NCI-H2081 treated with DMSO at 0.1 percent for 48 hours (cell line): ENCODE results near the gene EXOC5.
"Not testable (repeated sequence)": the region's sequence is repeated elsewhere in the genome, so short reads cannot be mapped to it uniquely, and the experiment has no call there.

Experiments used
- DNase-seq: peaks from one replicate; lab custom pipeline; 2025; lab: John Stamatoyannopoulos, UW

Gene EXOC5

GRCh38 chr14:57258221-57258620 lies 10.5 kb downstream of the EXOC5 start:
- not testable (repeated sequence) for DNase-seq

GRCh38 chr14:57254884-57255283 lies 13.8 kb downstream of the EXOC5 start:
- DNase-seq = no peak

DNA sequence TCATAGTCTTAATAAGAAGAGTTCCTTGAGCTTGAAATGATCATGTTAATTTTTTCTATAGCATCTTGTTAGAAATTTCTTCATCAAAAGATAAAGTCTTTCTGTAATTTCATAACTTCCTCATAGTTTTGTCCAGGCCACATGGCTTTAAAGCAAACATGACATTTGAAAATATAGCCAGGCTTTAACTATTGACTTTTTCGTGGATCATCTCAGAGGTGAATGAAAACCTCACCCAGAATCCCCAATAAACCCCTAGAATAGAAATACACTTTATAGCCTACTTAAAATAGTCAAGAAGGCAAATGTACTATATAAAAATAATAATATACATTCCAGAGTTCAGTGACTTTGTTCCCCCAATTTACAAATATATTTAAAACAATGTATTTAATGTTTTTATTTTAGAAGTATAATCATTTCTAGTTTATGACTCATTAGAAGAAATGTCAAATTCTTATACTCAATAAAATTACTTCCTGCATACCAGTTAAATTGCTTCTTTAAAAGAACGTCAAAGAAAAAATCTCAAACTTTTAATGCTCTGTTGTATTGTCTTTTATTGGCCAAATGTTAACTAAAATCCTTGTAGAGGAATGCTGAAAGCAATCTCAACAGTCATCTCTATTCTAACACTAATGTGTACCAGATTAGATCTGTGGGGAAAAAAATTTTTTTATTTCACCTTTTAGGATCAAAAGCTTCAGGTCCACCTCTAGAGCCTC lies 21.6 kb downstream of the EXOC5 start:
- no peak for DNase-seq

DNA sequence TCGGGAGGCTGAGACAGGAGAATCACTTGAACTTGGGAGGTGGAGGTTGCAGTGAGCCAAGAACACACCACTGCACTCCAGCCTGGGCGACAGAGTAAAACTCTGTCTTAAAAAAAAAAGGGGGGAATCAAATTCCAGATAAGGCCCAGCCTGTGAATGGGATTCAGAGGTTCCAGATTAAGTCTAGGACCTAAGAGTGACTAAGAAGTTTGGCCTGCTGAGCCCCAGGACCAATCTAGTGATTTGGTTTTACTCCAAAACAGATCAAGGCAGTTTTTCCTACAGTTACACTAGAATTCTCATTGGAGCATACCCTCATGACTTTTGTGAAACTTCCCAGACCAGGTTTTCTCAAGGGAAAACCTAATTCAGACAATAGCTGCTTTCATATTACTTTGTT lies 22.8 kb downstream of the EXOC5 start:
- no peak for DNase-seq

GRCh38 chr14:57244106-57244505 lies 24.6 kb downstream of the EXOC5 start:
- no peak for DNase-seq

GRCh38 chr14:57243320-57243719 lies 25.4 kb downstream of the EXOC5 start:
- no peak for DNase-seq

- DNase-seq = not testable (repeated sequence)
Measured at GRCh38 chr14:57240115-57240514, 28.6 kb downstream of the EXOC5 start.

GRCh38 chr14:57232006-57232405 lies 36.7 kb downstream of the EXOC5 start:
- no peak for DNase-seq

GRCh38 chr14:57228320-57228719 lies 40.4 kb downstream of the EXOC5 start:
- not testable (repeated sequence) for DNase-seq

DNA sequence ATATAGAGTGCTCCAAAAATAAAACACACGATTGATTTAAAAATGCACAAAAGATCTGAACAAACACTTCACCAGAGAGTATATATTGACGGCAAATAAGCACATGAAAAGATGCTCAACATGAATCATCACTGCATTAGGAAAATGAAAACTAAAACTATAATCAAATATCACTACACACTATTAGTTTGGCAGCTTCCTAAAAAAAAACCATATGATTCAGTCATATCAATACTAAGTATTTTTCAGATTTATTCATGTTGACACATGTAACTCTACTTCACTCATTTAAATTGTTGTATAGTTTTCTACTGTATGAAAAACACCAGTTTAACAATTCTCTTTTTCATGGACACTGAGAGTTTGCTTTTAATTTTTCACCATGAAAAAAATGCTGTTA lies 41.6 kb downstream of the EXOC5 start:
- DNase-seq = no peak

- DNase-seq = no peak
Measured at GRCh38 chr14:57221931-57222330, 46.8 kb downstream of the EXOC5 start.

DNA sequence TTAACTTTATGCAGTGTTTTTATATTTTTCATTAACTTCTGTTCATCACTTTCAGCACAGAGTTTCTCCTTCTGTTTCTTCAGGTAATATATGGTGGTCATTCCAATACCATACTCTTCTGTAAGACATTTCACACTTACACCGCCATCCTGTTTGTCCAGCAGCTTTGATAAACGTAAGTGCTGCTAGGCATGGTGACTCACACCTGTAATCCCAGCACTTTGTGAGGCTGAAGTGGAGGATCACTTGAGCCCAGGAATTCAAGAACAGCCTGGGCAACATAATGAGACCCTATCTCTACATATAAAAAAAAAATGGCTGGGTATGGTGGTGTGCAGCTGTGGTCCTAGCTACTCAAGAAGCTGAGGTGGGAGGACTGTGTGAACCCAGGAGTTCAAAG lies 55.8 kb downstream of the EXOC5 start:
- no peak for DNase-seq

- DNase-seq = no peak
Measured at GRCh38 chr14:57209561-57209960, 59.1 kb downstream of the EXOC5 start.

DNA sequence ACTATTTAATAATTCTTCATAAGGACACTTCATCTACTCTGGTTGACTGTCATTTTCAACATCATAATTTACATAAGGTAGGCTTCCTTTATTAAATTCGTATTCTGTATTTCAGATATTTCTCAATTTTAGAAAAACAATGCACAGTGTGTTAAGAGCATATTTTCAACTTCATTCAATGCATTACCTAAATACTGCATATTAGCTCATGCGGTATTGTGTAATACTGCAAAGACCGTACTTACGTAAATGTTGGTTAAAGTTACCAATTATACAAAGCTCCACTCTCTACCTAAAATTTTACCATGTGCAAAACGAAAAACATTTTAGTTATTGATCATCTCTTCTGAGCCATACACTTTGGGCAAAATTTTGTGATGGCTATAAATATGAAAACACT lies 62.8 kb downstream of the EXOC5 start:
- no peak for DNase-seq

GRCh38 chr14:57202672-57203071 lies 66.0 kb downstream of the EXOC5 start:
- not testable (repeated sequence) for DNase-seq

DNA sequence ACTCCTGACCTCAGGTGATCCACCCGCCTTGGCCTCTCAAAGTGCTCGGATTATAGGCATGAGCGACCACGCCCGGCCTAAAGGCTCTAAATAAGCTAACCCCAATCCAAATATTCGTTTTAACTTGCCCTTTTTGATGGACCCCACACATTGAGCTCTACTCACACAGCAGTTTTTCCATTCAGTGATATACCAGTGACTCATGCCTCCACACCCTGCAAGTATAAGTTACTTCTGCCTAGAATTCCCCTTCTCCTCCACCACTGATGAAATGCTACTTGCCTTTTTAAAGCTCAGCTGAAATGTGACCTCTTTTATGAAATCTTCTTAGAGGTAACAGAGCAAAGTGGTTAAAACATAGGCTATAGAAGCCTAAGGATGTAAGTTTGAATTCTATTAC lies 68.8 kb downstream of the EXOC5 start:
- no peak for DNase-seq

GRCh38 chr14:57189070-57189469 lies 79.6 kb downstream of the EXOC5 start:
- DNase-seq = peak; percentile 22

DNA sequence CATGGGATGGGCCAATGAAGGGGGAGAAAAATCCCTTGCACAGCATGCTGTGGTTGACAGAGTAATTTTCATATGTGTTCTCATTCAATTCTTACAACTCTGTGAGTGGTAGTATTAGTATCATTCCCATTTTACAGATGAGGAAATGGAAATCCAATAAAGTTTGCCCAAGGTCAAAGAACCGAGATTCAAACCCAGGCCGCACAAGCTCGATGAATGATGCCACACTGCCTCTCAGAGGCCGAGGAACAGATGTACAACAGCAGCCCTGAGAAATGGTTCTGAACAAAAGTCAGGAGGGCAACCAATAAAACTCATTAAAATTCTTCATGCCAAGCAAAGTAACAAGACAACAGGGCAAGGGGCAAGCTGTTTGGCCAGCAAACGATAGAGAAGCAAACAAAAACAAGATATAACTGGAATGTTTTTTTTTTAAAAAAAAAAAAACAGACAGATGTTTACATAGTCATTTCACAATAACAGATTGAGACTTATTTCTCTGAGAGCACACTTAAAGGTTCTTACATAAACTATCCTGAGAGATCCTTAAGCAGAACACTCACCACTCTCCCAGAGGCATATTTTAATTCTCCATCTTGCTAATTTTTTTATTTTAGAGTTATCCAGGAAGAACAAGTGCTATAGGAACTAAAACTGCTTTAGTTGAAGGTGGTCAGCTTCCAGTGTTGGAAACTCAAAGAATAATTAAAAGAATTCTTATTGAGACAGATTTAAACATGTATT lies 85.8 kb downstream of the EXOC5 start:
- DNase-seq = no peak

- no peak for DNase-seq
Measured at GRCh38 chr14:57179273-57179672, 89.4 kb downstream of the EXOC5 start.

DNA sequence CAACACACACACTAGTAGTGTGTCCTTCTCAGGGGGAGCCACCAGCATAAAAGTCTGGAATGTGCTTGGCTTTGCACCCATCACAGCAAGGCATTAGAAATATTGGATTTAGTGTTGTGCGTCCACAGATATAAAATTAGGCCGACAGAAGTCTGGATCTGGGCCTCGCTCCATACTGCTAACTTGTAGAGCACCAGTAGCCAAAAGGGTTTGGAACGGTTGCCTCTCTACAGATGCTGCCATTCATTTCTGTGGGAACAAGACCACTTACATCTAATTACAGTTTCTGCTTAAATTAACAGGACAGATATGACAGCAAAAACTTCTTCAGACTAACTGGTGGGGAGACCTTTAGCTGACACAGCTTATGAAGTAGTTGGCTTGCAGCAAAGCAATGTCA lies 94.2 kb downstream of the EXOC5 start:
- DNase-seq = no peak

DNA sequence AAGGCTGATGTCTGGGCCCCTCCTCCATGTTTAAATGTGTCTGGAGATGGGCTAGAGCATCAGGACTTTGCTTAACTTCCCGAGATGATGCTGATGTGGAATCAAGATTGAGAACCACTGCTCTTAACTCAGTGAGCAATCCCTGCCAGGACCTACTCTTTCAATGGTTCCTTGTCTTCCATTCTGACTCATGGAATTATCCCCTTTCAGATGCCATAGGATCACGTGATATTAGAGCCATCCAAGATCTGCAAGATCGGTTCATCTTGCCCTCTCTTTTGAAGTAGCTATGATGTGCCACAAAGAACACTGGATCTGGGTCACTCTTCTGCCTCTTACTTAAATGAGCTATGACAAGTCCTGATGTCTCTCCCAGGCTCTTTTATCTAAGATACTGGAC lies 96.8 kb downstream of the EXOC5 start:
- no peak for DNase-seq

- no peak for DNase-seq
Measured at GRCh38 chr14:57171363-57171762, 97.3 kb downstream of the EXOC5 start.

GRCh38 chr14:57169901-57170300 lies 98.8 kb downstream of the EXOC5 start:
- no peak for DNase-seq
